PFSK-1 (cell line): Measurements from ENCODE around the gene EGLN2.

ENCODE experiments used
- TAF1 ChIP-seq: IDR thresholded peaks from 2 replicates; pipeline ENCODE4 v1.6.1; 2012; ENCODE audit warnings: low read length, control low read depth, borderline replicate concordance; ENCODE audit not compliant: insufficient read depth
- TF ChIP-seq, protein P1 (sequence below), 2 experiments: IDR thresholded peaks; 2 replicates each; pipeline versions ENCODE4 v1.6.1 to v1.8.0; 2011 to 2012; ENCODE audit warnings: low read depth in 2 of 2, low read length in 2 of 2, control low read depth in 1 of 2, inconsistent platforms in 1 of 2, mild to moderate bottlenecking in 1 of 2, moderate library complexity in 1 of 2; ENCODE audit not compliant: insufficient read depth in 1 of 2

- TF ChIP-seq TAF1: no peak
- TF ChIP-seq, protein P1, sequence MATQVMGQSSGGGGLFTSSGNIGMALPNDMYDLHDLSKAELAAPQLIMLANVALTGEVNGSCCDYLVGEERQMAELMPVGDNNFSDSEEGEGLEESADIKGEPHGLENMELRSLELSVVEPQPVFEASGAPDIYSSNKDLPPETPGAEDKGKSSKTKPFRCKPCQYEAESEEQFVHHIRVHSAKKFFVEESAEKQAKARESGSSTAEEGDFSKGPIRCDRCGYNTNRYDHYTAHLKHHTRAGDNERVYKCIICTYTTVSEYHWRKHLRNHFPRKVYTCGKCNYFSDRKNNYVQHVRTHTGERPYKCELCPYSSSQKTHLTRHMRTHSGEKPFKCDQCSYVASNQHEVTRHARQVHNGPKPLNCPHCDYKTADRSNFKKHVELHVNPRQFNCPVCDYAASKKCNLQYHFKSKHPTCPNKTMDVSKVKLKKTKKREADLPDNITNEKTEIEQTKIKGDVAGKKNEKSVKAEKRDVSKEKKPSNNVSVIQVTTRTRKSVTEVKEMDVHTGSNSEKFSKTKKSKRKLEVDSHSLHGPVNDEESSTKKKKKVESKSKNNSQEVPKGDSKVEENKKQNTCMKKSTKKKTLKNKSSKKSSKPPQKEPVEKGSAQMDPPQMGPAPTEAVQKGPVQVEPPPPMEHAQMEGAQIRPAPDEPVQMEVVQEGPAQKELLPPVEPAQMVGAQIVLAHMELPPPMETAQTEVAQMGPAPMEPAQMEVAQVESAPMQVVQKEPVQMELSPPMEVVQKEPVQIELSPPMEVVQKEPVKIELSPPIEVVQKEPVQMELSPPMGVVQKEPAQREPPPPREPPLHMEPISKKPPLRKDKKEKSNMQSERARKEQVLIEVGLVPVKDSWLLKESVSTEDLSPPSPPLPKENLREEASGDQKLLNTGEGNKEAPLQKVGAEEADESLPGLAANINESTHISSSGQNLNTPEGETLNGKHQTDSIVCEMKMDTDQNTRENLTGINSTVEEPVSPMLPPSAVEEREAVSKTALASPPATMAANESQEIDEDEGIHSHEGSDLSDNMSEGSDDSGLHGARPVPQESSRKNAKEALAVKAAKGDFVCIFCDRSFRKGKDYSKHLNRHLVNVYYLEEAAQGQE (IDR thresholded peaks at IDR 0.05; ENCODE audit: insufficient read depth in 1 of 2, low read depth in 2 of 2, low read length in 2 of 2): no peak
Measured at GRCh38 chr19:40803857-40804782, 5.1 kb downstream of the EGLN2 start.
